ENCODE data around the gene GCKR. TPM values are rescaled to one million over a fixed set of nuclear protein-coding genes. Genes with fewer than 3 reads are reported as not detected.

Gene GCKR
- total RNA-seq, 1 donor from 2014 or later, result not detected

- Mint-ChIP-seq H3K4me1 (ENCODE audit: unreplicated experiment) (no peaks in the 10 kb centered on the region), H3K9me3 (ENCODE audit: unreplicated experiment) (no peaks in the 10 kb centered on the region), H3K27me3 (ENCODE audit: unreplicated experiment) (no peaks in the 10 kb centered on the region), H3K4me3 (ENCODE audit: unreplicated experiment) (no peak overlapping the region), H3K27ac (ENCODE audit: unreplicated experiment) (no peak overlapping the region), H3K36me3 (ENCODE audit: unreplicated experiment) (peaks cover 48% of the 10 kb centered on the region)
- DNase-seq (ENCODE audit: extremely low spot score, unreplicated experiment), result no peak
- TF ChIP-seq CTCF (IDR thresholded peaks at IDR 0.05), result no peak
Observed at GRCh38 chr2:27461118-27461517, 35.5 kb upstream of the GCKR start.

GRCh38 chr2:27464443-27464842 is 32.2 kb upstream of the GCKR start:
- Mint-ChIP-seq H3K27ac (ENCODE audit: unreplicated experiment) (no peak overlapping the region), H3K27me3 (ENCODE audit: unreplicated experiment) (no peaks in the 10 kb centered on the region), H3K9me3 (ENCODE audit: unreplicated experiment) (no peaks in the 10 kb centered on the region), H3K4me3 (ENCODE audit: unreplicated experiment) (no peak overlapping the region), H3K4me1 (ENCODE audit: unreplicated experiment) (no peaks in the 10 kb centered on the region), H3K36me3 (ENCODE audit: unreplicated experiment) (peaks cover 35% of the 10 kb centered on the region)
- TF ChIP-seq CTCF (IDR thresholded peaks at IDR 0.05), result no peak
- no peak for DNase-seq (ENCODE audit: extremely low spot score, unreplicated experiment)

- H3K27me3 Mint-ChIP-seq (ENCODE audit: unreplicated experiment), result no peaks in the 10 kb centered on the region
- no peaks in the 10 kb centered on the region for H3K4me1 Mint-ChIP-seq (ENCODE audit: unreplicated experiment)
- no peak overlapping the region for H3K27ac Mint-ChIP-seq (ENCODE audit: unreplicated experiment)
- no peak overlapping the region for H3K4me3 Mint-ChIP-seq (ENCODE audit: unreplicated experiment)
- no peaks in the 10 kb centered on the region for H3K9me3 Mint-ChIP-seq (ENCODE audit: unreplicated experiment)
- TF ChIP-seq CTCF (IDR thresholded peaks at IDR 0.05), result no peak
- H3K36me3 Mint-ChIP-seq (ENCODE audit: unreplicated experiment), result peaks cover 34% of the 10 kb centered on the region
- no peak for DNase-seq (ENCODE audit: extremely low spot score, unreplicated experiment)
Observed at GRCh38 chr2:27471961-27472360, 24.7 kb upstream of the GCKR start.

- H3K27ac Mint-ChIP-seq (ENCODE audit: unreplicated experiment), result no peak overlapping the region
Observed at GRCh38 chr2:27485496-27485895, 11.1 kb upstream of the GCKR start.

GRCh38 chr2:27489118-27489497 is 7.5 kb upstream of the GCKR start:
- TF ChIP-seq CTCF (IDR thresholded peaks at IDR 0.05), result peak; percentile 12
- Mint-ChIP-seq H3K27ac (ENCODE audit: unreplicated experiment) (peak overlapping the region; percentile 90), H3K4me3 (ENCODE audit: unreplicated experiment) (peak overlapping the region; percentile 95), H3K36me3 (ENCODE audit: unreplicated experiment) (peaks cover 8% of the 10 kb centered on the region), H3K27me3 (ENCODE audit: unreplicated experiment) (no peaks in the 10 kb centered on the region), H3K9me3 (ENCODE audit: unreplicated experiment) (no peaks in the 10 kb centered on the region), H3K4me1 (ENCODE audit: unreplicated experiment) (peaks cover 12% of the 10 kb centered on the region)
- no peak for DNase-seq (ENCODE audit: extremely low spot score, unreplicated experiment)

More at GRCh38 chr2:27485496-27485895, 11.1 kb upstream of the GCKR start:
- H3K27me3 Mint-ChIP-seq (ENCODE audit: unreplicated experiment), result no peaks in the 10 kb centered on the region
- H3K9me3 Mint-ChIP-seq (ENCODE audit: unreplicated experiment), result no peaks in the 10 kb centered on the region
- TF ChIP-seq CTCF (IDR thresholded peaks at IDR 0.05), result no peak
- peaks cover 12% of the 10 kb centered on the region for H3K4me1 Mint-ChIP-seq (ENCODE audit: unreplicated experiment)
- no peak overlapping the region for H3K4me3 Mint-ChIP-seq (ENCODE audit: unreplicated experiment)
- DNase-seq (ENCODE audit: extremely low spot score, unreplicated experiment), result no peak
- H3K36me3 Mint-ChIP-seq (ENCODE audit: unreplicated experiment), result peaks cover 21% of the 10 kb centered on the region

Data from osteocyte (in vitro differentiated cells).